Muscle of leg (tissue), 11 donors: ENCODE data around the gene TRIP13. TPM values are rescaled to one million over a fixed set of nuclear protein-coding genes. Genes with fewer than 3 reads are reported as not detected.

Experiments used
- DNase-seq: peaks from one replicate; pipeline ENCODE4 v3.0.0; 2013
- H3K27ac ChIP-seq: one replicate; pipeline ENCODE4 v1.5.1; 2013; ENCODE audit warnings: mild to moderate bottlenecking, low read length, control low read depth
- H3K27me3 ChIP-seq: one replicate; pipeline ENCODE4 v1.6.1; 2013; ENCODE audit warnings: low read length; ENCODE audit not compliant: control insufficient read depth, insufficient read depth
- H3K36me3 ChIP-seq: one replicate; pipeline ENCODE4 v1.6.1; 2013; ENCODE audit warnings: low read length; ENCODE audit not compliant: control insufficient read depth, insufficient read depth
- H3K4me1 ChIP-seq: one replicate; pipeline ENCODE4 v1.6.1; 2013; ENCODE audit warnings: low read length; ENCODE audit not compliant: control insufficient read depth, insufficient read depth
- H3K4me3 ChIP-seq: one replicate; pipeline ENCODE4 v1.5.1; 2013; ENCODE audit warnings: low read length, control low read depth
- H3K9me3 ChIP-seq: replicated peaks from 2 replicates; pipeline ENCODE4 v1.6.1; 2013; ENCODE audit warnings: low read depth, low read length; ENCODE audit not compliant: control insufficient read depth
- WGBS: methylation state at CpG from one replicate; pipeline ENCODE4 v1.1.5; 2013; ENCODE audit warnings: missing lambda C conversion rate; ENCODE audit not compliant: insufficient coverage; 5-methylcytosine and 5-hydroxymethylcytosine counted together
- polyA plus RNA-seq, 8 donors: library from polyadenylated mRNA; unstranded; fragments of 120-200 nt; gene quantifications; one replicate each; pipeline versions ENCODE4 v1.2.1 to v1.2.3, GENCODE V29; 2013; ENCODE audit warnings: inconsistent platforms in 1 of 8, low replicate concordance in 1 of 8; ENCODE audit not compliant: insufficient read length in 8 of 8, insufficient read depth in 1 of 8
- total RNA-seq: library from RNA; stranded (reverse); fragments of 120-200 nt; gene quantifications from one replicate; pipeline ENCODE4 v1.2.4, GENCODE V29; 2013

TRIP13 gene
- total and polyA plus RNA-seq, 9 donors, result 5.7 to 10.8 (median 8.1) TPM

GRCh38 chr5:953535-954449 is 61.1 kb downstream of the TRIP13 start:
- Histone ChIP-seq H3K27me3 (peaks cover 43% of the 10 kb centered on the region), H3K27ac (no peak overlapping the region), H3K4me1 (peaks cover 33% of the 10 kb centered on the region), H3K4me3 (no peak overlapping the region), H3K36me3 (no peaks in the 10 kb centered on the region), H3K9me3 (peaks cover 8% of the 10 kb centered on the region)
- DNase-seq, result no peak
- 67% methylated on average over 12 of the region's 24 CpGs for WGBS

- 76% methylated on average over 27 of the region's 32 CpGs for WGBS
- H3K27me3 ChIP-seq, result peaks cover 55% of the 10 kb centered on the region
- no peak overlapping the region for H3K27ac ChIP-seq
- H3K9me3 ChIP-seq, result peaks cover 3% of the 10 kb centered on the region
- no peaks in the 10 kb centered on the region for H3K36me3 ChIP-seq
- H3K4me3 ChIP-seq, result no peak overlapping the region
- no peak for DNase-seq
- peaks cover 47% of the 10 kb centered on the region for H3K4me1 ChIP-seq
Measured at GRCh38 chr5:955886-956761, 63.4 kb downstream of the TRIP13 start.

- Histone ChIP-seq H3K27me3 (peaks cover 54% of the 10 kb centered on the region), H3K4me3 (no peak overlapping the region), H3K36me3 (no peaks in the 10 kb centered on the region), H3K27ac (peak overlapping the region; percentile 48), H3K4me1 (peaks cover 55% of the 10 kb centered on the region), H3K9me3 (no peaks in the 10 kb centered on the region)
- 17% methylated on average over 25 of the region's 26 CpGs for WGBS
- DNase-seq, result peak; percentile 88
Measured at GRCh38 chr5:956941-957747, 64.5 kb downstream of the TRIP13 start.

GRCh38 chr5:957748-958485 is 65.2 kb downstream of the TRIP13 start:
- 73% methylated on average over 19 of the region's 23 CpGs for WGBS
- Histone ChIP-seq H3K4me1 (peaks cover 55% of the 10 kb centered on the region), H3K27me3 (peaks cover 54% of the 10 kb centered on the region), H3K4me3 (no peak overlapping the region), H3K27ac (no peak overlapping the region), H3K9me3 (no peaks in the 10 kb centered on the region), H3K36me3 (no peaks in the 10 kb centered on the region)
- no peak for DNase-seq

- DNase-seq, result peak; percentile 54
- Histone ChIP-seq H3K9me3 (no peaks in the 10 kb centered on the region), H3K27ac (no peak overlapping the region), H3K4me1 (peaks cover 63% of the 10 kb centered on the region), H3K4me3 (no peak overlapping the region), H3K36me3 (no peaks in the 10 kb centered on the region), H3K27me3 (peaks cover 51% of the 10 kb centered on the region)
- 66% methylated on average over 40 of the region's 48 CpGs for WGBS
Measured at GRCh38 chr5:958701-959571, 66.3 kb downstream of the TRIP13 start.

- Histone ChIP-seq H3K27ac (no peak overlapping the region), H3K27me3 (peaks cover 53% of the 10 kb centered on the region), H3K4me3 (no peak overlapping the region), H3K4me1 (peaks cover 70% of the 10 kb centered on the region), H3K36me3 (no peaks in the 10 kb centered on the region), H3K9me3 (no peaks in the 10 kb centered on the region)
- DNase-seq, result no peak
- WGBS, result 79% methylated on average over 46 of the region's 47 CpGs
Measured at GRCh38 chr5:959581-960531, 67.2 kb downstream of the TRIP13 start.

GRCh38 chr5:960551-960950 is 67.9 kb downstream of the TRIP13 start:
- peaks cover 54% of the 10 kb centered on the region for H3K27me3 ChIP-seq
- H3K4me1 ChIP-seq, result peaks cover 71% of the 10 kb centered on the region
- no peak for DNase-seq

GRCh38 chr5:961002-961710 is 68.5 kb downstream of the TRIP13 start:
- no peak overlapping the region for H3K27ac ChIP-seq
- no peak overlapping the region for H3K4me3 ChIP-seq
- 65% methylated on average over 26 of the region's 27 CpGs for WGBS
- H3K27me3 ChIP-seq, result peaks cover 53% of the 10 kb centered on the region
- no peaks in the 10 kb centered on the region for H3K36me3 ChIP-seq
- peaks cover 66% of the 10 kb centered on the region for H3K4me1 ChIP-seq
- H3K9me3 ChIP-seq, result no peaks in the 10 kb centered on the region
- DNase-seq, result no peak

More at GRCh38 chr5:960551-960950, 67.9 kb downstream of the TRIP13 start:
- no peak overlapping the region for H3K4me3 ChIP-seq
- WGBS, result 39% methylated on average over 2 of the region's 7 CpGs
- no peak overlapping the region for H3K27ac ChIP-seq
- H3K9me3 ChIP-seq, result no peaks in the 10 kb centered on the region
- H3K36me3 ChIP-seq, result no peaks in the 10 kb centered on the region
